K562 (cell line): ENCODE results near the gene GEMIN4. TPM values are rescaled to one million over a fixed set of nuclear protein-coding genes. Genes with fewer than 3 reads are reported as not detected.

Experiments
- CREM ChIP-seq: IDR thresholded peaks from 2 replicates; pipeline ENCODE4 v1.6.1; 2014; ENCODE audit warnings: antibody characterized with exemption, low read depth
- GABPB1 ChIP-seq: sonication (generic); formaldehyde crosslinking; IDR thresholded peaks from 2 replicates; pipeline ENCODE4 v1.8.0; 2022; ENCODE audit warnings: mild to moderate bottlenecking, missing genetic modification reagents
- HDAC1 ChIP-seq, 2 experiments: fragments of 450-650 bp; IDR thresholded peaks; 2 replicates each; pipeline ENCODE4 v1.6.1; 2016 to 2017; ENCODE audit warnings: inconsistent platforms in 1 of 2, mild to moderate bottlenecking in 1 of 2, moderate library complexity in 1 of 2
- HNRNPLL ChIP-seq: fragments of 200-400 bp; formaldehyde crosslinking; IDR thresholded peaks from 2 replicates; pipeline ENCODE4 v1.6.1; 2017; ENCODE audit warnings: low read length, low read depth, mild to moderate bottlenecking; ENCODE audit not compliant: poor library complexity, severe bottlenecking
- KAT8 ChIP-seq: fragments of 450-650 bp; IDR thresholded peaks from 2 replicates; pipeline ENCODE4 v1.6.1; 2016; ENCODE audit warnings: low read depth, mild to moderate bottlenecking
- KDM5B ChIP-seq: fragments of 200-600 bp; sonication (generic); IDR thresholded peaks from 2 replicates; pipeline ENCODE4 v1.6.1; 2012; ENCODE audit warnings: low read depth, mild to moderate bottlenecking, moderate library complexity, low read length, control low read depth, inconsistent platforms; ENCODE audit not compliant: insufficient replicate concordance
- MAZ ChIP-seq, 2 experiments: fragments of 450-650 bp in 1 of 2; sonication (generic) in 1 of 2; formaldehyde crosslinking; IDR thresholded peaks in 1 of 2; conservative IDR thresholded peaks in 1 of 2; 2 replicates each; pipeline versions ENCODE4 v1.4.0 to v1.5.0; 2020; ENCODE audit warnings: mild to moderate bottlenecking in 1 of 2, missing genetic modification reagents in 1 of 2
- MECOM ChIP-seq: fragments of 250-450 bp; sonication (Bioruptor Pico); IDR thresholded peaks from 2 replicates; pipeline ENCODE4 v1.8.0; 2022; ENCODE audit warnings: inconsistent platforms
- NFIC ChIP-seq: fragments of 450-650 bp; IDR thresholded peaks from 2 replicates; pipeline ENCODE4 v1.6.1; 2017; ENCODE audit warnings: mild to moderate bottlenecking, inconsistent platforms
- PYGO2 ChIP-seq: fragments of 450-650 bp; IDR thresholded peaks from 2 replicates; pipeline ENCODE4 v1.6.1; 2016; ENCODE audit warnings: mild to moderate bottlenecking, missing genetic modification characterization, moderate library complexity, missing compliant biosample characterization
- STAT5A ChIP-seq: IDR thresholded peaks from 2 replicates; pipeline ENCODE4 v1.6.1; 2012; ENCODE audit warnings: low read length, inconsistent platforms, borderline replicate concordance
- TBL1XR1 ChIP-seq, 2 experiments: IDR thresholded peaks; 2 replicates each; pipeline ENCODE4 v1.6.1; 2012; ENCODE audit warnings: improper control_type of control experiment in 2 of 2, low read length in 2 of 2, mild to moderate bottlenecking in 1 of 2
- TCF7L2 ChIP-seq: fragments of 150-350 bp; IDR thresholded peaks from 2 replicates; pipeline ENCODE4 v1.6.1; 2016; ENCODE audit warnings: low read depth, mild to moderate bottlenecking, low read length, moderate library complexity
- TEAD4 ChIP-seq, 2 experiments: sonication (generic) in 1 of 2; formaldehyde crosslinking in 1 of 2; IDR thresholded peaks; 2 replicates each; pipeline versions ENCODE4 v1.6.1 to v1.8.0; 2012 to 2022; ENCODE audit warnings: borderline replicate concordance in 1 of 2, inconsistent platforms in 1 of 2, low read length in 1 of 2, mild to moderate bottlenecking in 1 of 2, missing genetic modification reagents in 1 of 2
- ZNF583 ChIP-seq: fragments of 250-450 bp; sonication (Bioruptor Pico); IDR thresholded peaks from 2 replicates; pipeline ENCODE4 v1.4.0; 2020
- polyA plus RNA-seq, 8 experiments: library from polyadenylated mRNA; depleted of rRNA in 4 of 8; stranded (reverse) in 5 of 8; unstranded in 3 of 8; fragments of >200 nt; fragmentation: Nextera tagmentation in 2 of 8; fragmentation: Illumina TruSeq in 1 of 8; extraction: Ambion mirVana in 2 of 8; extraction: Trizol in 1 of 8; gene quantifications; 2 replicates each; pipeline versions ENCODE4 v1.2.1 to v1.2.3, GENCODE V29; 2011 to 2014; ENCODE audit warnings: inconsistent platforms in 1 of 8, missing spikeins in 1 of 8
- total RNA-seq, 7 experiments: library from RNA; depleted of rRNA in 6 of 7; stranded (reverse); fragments of >200 nt in 6 of 7; fragmentation: Illumina TruSeq in 2 of 7; extraction: Trizol in 2 of 7; gene quantifications; 2 replicates each; pipeline versions ENCODE4 v1.2.1 to v1.2.3, GENCODE V29; 2011 to 2021; ENCODE audit warnings: low replicate concordance in 1 of 7
- TF ChIP-seq, protein P1 (sequence below): IDR thresholded peaks from 2 replicates; pipeline ENCODE4 v1.6.1; 2012; ENCODE audit warnings: low read depth, low read length, improper control_type of control experiment, borderline replicate concordance
- TF ChIP-seq, protein P2 (sequence below): fragments of 250-450 bp; sonication (Bioruptor Pico); IDR thresholded peaks from 2 replicates; pipeline ENCODE4 v1.8.0; 2021; ENCODE audit warnings: moderate library complexity, mild to moderate bottlenecking, inconsistent platforms
- TF ChIP-seq, protein P3 (sequence below): fragments of 450-650 bp; formaldehyde crosslinking; conservative IDR thresholded peaks from 2 replicates; pipeline ENCODE4 v1.4.0; 2022; ENCODE audit warnings: mild to moderate bottlenecking, missing genetic modification characterization
- TF ChIP-seq, protein P4 (sequence below): fragments of 450-650 bp; formaldehyde crosslinking; IDR thresholded peaks from 2 replicates; pipeline ENCODE4 v1.4.0; 2020; ENCODE audit warnings: mild to moderate bottlenecking, moderate library complexity
- TF ChIP-seq, protein P5 (sequence below): sonication (generic); formaldehyde crosslinking; IDR thresholded peaks from 2 replicates; pipeline ENCODE4 v1.8.0; 2022; ENCODE audit warnings: mild to moderate bottlenecking, missing genetic modification reagents, borderline replicate concordance

GEMIN4 gene
- total and polyA plus RNA-seq, 9 of the 15 experiments (the other 6 are each of a cell fraction or from before 2014, with no cell fraction given), result 1.8 to 42.5 (median 10.8) TPM

GRCh38 chr17:794876-795275 lies 42.8 kb upstream of the GEMIN4 start (continued):
- TF ChIP-seq TEAD4 (IDR thresholded peaks at IDR 0.05; ENCODE audit: low read length) (no peak), TEAD4 (CRISPR knock-in tag; IDR thresholded peaks at IDR 0.05; ENCODE audit: borderline replicate concordance) (no peak), PYGO2 (tag) (no peak), NFIC (0 out of 2 replicates have a peak, but pooled peaks have one; percentile 19), CREM (peak; percentile 46; the same call in 1 of the 2 replicates), KAT8 (no peak), MECOM (CRISPR knock-in tag) (no peak), HDAC1 (IDR thresholded peaks at IDR 0.05) (no peak), MAZ (CRISPR knock-in tag; conservative IDR thresholded peaks at IDR 0.05 in 1 of 2, IDR thresholded peaks at IDR 0.05 in 1 of 2) (peak in 1 of 2 experiments; percentile 90; a peak in 2 of 4 replicates), ZNF583 (CRISPR knock-in tag) (no peak), STAT5A (no peak), TBL1XR1 (IDR thresholded peaks at IDR 0.05; ENCODE audit: low read length in 2 of 2) (no peak), HNRNPLL (no peak), KDM5B (no peak), GABPB1 (no peak), TCF7L2 (no peak)
- TF ChIP-seq, protein P1, sequence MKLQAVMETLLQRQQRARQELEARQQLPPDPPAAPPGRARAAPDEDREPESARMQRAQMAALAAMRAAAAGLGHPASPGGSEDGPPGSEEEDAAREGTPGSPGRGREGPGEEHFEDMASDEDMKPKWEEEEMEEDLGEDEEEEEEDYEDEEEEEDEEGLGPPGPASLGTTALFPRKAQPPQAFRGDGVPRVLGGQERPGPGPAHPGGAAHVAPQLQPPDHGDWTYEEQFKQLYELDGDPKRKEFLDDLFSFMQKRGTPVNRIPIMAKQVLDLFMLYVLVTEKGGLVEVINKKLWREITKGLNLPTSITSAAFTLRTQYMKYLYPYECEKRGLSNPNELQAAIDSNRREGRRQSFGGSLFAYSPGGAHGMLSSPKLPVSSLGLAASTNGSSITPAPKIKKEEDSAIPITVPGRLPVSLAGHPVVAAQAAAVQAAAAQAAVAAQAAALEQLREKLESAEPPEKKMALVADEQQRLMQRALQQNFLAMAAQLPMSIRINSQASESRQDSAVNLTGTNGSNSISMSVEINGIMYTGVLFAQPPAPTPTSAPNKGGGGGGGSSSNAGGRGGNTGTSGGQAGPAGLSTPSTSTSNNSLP, result no peak
- TF ChIP-seq, protein P2, sequence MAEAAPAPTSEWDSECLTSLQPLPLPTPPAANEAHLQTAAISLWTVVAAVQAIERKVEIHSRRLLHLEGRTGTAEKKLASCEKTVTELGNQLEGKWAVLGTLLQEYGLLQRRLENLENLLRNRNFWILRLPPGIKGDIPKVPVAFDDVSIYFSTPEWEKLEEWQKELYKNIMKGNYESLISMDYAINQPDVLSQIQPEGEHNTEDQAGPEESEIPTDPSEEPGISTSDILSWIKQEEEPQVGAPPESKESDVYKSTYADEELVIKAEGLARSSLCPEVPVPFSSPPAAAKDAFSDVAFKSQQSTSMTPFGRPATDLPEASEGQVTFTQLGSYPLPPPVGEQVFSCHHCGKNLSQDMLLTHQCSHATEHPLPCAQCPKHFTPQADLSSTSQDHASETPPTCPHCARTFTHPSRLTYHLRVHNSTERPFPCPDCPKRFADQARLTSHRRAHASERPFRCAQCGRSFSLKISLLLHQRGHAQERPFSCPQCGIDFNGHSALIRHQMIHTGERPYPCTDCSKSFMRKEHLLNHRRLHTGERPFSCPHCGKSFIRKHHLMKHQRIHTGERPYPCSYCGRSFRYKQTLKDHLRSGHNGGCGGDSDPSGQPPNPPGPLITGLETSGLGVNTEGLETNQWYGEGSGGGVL, result no peak
- TF ChIP-seq, protein P3, sequence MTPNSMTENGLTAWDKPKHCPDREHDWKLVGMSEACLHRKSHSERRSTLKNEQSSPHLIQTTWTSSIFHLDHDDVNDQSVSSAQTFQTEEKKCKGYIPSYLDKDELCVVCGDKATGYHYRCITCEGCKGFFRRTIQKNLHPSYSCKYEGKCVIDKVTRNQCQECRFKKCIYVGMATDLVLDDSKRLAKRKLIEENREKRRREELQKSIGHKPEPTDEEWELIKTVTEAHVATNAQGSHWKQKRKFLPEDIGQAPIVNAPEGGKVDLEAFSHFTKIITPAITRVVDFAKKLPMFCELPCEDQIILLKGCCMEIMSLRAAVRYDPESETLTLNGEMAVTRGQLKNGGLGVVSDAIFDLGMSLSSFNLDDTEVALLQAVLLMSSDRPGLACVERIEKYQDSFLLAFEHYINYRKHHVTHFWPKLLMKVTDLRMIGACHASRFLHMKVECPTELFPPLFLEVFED (CRISPR knock-in tag), result no peak
- TF ChIP-seq, protein P4, sequence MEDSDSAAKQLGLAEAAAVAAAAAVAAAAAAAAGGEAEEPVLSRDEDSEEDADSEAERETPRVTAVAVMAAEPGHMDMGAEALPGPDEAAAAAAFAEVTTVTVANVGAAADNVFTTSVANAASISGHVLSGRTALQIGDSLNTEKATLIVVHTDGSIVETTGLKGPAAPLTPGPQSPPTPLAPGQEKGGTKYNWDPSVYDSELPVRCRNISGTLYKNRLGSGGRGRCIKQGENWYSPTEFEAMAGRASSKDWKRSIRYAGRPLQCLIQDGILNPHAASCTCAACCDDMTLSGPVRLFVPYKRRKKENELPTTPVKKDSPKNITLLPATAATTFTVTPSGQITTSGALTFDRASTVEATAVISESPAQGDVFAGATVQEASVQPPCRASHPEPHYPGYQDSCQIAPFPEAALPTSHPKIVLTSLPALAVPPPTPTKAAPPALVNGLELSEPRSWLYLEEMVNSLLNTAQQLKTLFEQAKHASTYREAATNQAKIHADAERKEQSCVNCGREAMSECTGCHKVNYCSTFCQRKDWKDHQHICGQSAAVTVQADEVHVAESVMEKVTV (CRISPR knock-in tag), result peak; percentile 58
- TF ChIP-seq, protein P5, sequence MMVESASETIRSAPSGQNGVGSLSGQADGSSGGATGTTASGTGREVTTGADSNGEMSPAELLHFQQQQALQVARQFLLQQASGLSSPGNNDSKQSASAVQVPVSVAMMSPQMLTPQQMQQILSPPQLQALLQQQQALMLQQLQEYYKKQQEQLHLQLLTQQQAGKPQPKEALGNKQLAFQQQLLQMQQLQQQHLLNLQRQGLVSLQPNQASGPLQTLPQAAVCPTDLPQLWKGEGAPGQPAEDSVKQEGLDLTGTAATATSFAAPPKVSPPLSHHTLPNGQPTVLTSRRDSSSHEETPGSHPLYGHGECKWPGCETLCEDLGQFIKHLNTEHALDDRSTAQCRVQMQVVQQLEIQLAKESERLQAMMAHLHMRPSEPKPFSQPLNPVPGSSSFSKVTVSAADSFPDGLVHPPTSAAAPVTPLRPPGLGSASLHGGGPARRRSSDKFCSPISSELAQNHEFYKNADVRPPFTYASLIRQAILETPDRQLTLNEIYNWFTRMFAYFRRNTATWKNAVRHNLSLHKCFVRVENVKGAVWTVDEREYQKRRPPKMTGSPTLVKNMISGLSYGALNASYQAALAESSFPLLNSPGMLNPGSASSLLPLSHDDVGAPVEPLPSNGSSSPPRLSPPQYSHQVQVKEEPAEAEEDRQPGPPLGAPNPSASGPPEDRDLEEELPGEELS (CRISPR knock-in tag), result no peak
